CD4-positive, alpha-beta T cell treated with Interferon alpha-2 for 1 hour (primary cell): ENCODE data around the gene STAT5A.
A peak's percentile ranks its signal among the peaks of the same experiment; 100 is the strongest.
"Not testable (repeated sequence)": the region's sequence is repeated elsewhere in the genome, so short reads cannot be mapped to it uniquely, and the experiment has no call there.

Experiments
- DNase-seq, 2 donors: peaks; one replicate each; pipeline ENCODE4 v3.0.0-alpha.2; 2020 to 2022

Gene STAT5A

GRCh38 chr17:42338427-42338985 is 50.2 kb downstream of the STAT5A start:
- DNase-seq, result no peak

GRCh38 chr17:42339221-42339620 is 50.9 kb downstream of the STAT5A start:
- DNase-seq, result no peak

- DNase-seq, result peak in 1 of 2 donors; percentile 32
Measured at GRCh38 chr17:42340691-42341127, 52.4 kb downstream of the STAT5A start.

DNA sequence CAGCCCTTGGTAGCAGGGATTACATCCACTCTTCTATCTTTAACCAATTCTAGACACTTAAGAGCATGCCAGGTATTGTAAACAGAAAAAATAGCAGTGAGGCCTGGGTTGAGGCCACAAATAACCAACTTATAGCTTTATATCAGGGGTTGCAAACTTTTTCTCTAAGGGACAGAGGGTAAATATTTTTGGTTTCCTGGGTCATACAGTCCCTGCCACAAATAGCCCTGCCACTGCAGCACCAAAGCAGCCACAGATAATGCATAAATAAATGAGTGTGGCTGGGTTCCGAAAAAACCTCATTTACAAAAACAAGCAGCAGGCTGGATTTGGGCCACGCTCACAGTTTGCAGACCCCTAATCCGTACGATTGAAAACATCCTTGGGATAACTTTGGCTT is 53.3 kb downstream of the STAT5A start:
- DNase-seq, result no peak

- DNase-seq, result no peak
Measured at GRCh38 chr17:42342242-42343008, 54.1 kb downstream of the STAT5A start.

GRCh38 chr17:42345396-42346073 is 57.2 kb downstream of the STAT5A start:
- DNase-seq, result no peak

DNA sequence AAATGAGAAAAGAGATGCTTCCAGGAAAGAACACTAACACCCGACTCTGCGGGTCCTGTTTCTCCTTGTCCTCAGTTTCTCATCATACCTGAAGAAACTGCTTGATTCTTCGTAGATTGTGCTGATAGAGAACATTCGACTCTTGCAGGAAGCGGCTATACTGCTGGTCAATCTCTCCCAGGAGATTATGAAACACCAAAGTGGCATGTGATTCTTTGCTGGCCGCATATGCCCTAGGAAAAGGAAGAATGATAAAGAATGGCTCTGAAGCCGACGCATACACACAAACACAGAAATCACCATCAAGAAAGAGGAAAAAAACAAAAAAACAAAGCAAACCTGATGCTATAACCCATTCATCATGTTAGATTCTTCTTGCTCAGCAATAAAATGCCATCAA is 58.2 kb downstream of the STAT5A start:
- no peak for DNase-seq

- no peak for DNase-seq
Measured at GRCh38 chr17:42347198-42347597, 58.9 kb downstream of the STAT5A start.

DNA sequence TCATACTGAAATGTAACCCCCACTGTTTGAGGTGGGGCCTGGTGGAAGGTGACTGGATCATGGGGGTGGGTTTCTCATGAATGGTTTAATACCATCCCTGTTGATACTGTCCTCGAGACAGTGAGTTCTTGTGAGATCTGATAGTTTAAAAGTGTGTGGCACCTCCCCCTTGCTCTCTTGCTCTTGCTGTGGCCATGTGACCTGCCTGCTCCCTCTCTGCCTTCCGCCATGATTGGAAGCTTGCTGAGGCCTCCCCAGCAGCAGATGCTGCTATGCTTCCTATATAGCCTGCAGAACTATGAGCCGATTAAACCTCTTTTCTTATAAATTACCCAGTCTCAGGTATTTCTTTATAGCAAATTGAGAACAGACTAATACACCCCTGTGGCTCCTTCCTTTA is 59.3 kb downstream of the STAT5A start:
- DNase-seq, result no peak

- no peak for DNase-seq
Measured at GRCh38 chr17:42348104-42348503, 59.8 kb downstream of the STAT5A start.

DNA sequence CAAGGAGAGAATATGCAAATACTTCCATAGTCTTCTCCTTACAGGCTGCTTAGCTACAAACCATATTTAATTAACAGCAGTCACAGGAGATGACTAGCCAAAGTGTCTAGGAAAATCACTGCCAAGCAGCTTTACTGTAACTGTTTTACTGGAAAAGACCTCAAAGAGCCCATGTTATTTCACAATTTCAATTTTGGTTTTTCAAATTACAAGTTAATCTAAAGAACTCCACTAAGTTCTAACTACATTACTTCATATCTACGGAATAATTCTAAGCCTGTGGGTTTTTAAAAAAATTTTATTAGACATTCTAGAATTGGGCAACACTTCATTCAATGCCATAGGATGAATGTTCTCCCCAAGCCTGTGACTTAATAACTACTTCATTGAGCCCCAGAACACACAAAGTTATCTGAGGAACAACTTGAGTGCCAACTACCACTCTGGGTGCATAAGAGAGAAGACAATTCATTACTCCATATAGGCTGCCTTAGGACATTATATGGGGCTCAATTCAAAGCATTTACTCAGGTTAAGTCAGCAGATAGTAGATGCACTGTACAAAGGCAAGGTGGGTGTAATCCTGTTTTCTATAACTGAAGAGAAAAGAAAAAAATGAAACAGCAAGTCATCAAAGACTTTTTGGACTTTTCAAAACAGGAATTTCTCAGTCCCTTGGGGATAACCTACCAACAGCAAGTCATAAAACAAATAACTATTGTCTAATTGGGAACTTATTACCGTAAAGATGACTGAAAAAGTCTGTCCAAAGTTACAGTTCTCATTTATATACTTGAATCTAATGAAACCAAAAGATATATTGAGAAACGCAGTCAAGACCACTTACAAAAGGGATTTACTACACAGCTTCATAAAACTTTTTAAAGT is 66.9 kb downstream of the STAT5A start:
- no peak for DNase-seq

GRCh38 chr17:42358434-42358833 is 70.1 kb downstream of the STAT5A start:
- DNase-seq, result no peak

GRCh38 chr17:42359133-42359532 is 70.8 kb downstream of the STAT5A start:
- no peak for DNase-seq

GRCh38 chr17:42360388-42360787 is 72.1 kb downstream of the STAT5A start:
- DNase-seq, result not testable (repeated sequence)
